ENCODE results near the gene LLGL1. TPM values are rescaled to one million over a fixed set of nuclear protein-coding genes. Genes with fewer than 3 reads are reported as not detected.
A peak's percentile ranks its signal among the peaks of the same experiment; 100 is the strongest.

LLGL1 gene
- total RNA-seq, 1 donor from 2014 or later, result 84.6 TPM

DNA sequence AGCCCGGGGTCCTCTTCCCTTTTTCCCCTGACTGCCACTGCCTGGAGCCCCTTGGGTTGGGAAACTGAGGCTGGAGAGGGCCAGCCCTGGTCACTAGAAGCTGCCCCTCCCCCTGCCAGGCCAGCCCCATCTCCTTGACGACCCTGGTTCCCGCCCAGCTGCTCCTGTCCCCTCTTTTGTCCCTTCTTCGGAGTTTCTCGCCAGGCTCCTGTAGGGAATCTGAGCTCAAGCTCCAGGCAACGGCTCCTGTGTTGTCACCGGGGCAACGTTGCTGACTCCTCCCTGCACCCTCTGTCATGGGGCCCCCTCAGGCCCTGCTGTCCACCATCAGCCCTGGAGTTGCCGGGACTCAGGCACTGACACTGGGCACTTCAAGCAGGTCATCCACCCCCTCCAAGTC is 5.7 kb downstream of the LLGL1 start:
- peak; percentile 35 for DNase-seq
- H3K4me3 Mint-ChIP-seq (ENCODE audit: unreplicated experiment), result no peak overlapping the region
- peaks cover 6% of the 10 kb centered on the region for H3K9me3 Mint-ChIP-seq (ENCODE audit: unreplicated experiment)
- H3K36me3 Mint-ChIP-seq (ENCODE audit: unreplicated experiment), result no peaks in the 10 kb centered on the region
- TF ChIP-seq, protein P1, sequence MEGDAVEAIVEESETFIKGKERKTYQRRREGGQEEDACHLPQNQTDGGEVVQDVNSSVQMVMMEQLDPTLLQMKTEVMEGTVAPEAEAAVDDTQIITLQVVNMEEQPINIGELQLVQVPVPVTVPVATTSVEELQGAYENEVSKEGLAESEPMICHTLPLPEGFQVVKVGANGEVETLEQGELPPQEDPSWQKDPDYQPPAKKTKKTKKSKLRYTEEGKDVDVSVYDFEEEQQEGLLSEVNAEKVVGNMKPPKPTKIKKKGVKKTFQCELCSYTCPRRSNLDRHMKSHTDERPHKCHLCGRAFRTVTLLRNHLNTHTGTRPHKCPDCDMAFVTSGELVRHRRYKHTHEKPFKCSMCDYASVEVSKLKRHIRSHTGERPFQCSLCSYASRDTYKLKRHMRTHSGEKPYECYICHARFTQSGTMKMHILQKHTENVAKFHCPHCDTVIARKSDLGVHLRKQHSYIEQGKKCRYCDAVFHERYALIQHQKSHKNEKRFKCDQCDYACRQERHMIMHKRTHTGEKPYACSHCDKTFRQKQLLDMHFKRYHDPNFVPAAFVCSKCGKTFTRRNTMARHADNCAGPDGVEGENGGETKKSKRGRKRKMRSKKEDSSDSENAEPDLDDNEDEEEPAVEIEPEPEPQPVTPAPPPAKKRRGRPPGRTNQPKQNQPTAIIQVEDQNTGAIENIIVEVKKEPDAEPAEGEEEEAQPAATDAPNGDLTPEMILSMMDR (IDR thresholded peaks at IDR 0.05; ENCODE audit: partially characterized antibody, unreplicated experiment), result no peak
- H3K4me1 Mint-ChIP-seq (ENCODE audit: low read depth, unreplicated experiment), result peaks cover 29% of the 10 kb centered on the region
- H3K27me3 Mint-ChIP-seq (ENCODE audit: unreplicated experiment), result peaks cover 13% of the 10 kb centered on the region
- peak overlapping the region; percentile 66 for H3K27ac Mint-ChIP-seq (ENCODE audit: unreplicated experiment)

DNA sequence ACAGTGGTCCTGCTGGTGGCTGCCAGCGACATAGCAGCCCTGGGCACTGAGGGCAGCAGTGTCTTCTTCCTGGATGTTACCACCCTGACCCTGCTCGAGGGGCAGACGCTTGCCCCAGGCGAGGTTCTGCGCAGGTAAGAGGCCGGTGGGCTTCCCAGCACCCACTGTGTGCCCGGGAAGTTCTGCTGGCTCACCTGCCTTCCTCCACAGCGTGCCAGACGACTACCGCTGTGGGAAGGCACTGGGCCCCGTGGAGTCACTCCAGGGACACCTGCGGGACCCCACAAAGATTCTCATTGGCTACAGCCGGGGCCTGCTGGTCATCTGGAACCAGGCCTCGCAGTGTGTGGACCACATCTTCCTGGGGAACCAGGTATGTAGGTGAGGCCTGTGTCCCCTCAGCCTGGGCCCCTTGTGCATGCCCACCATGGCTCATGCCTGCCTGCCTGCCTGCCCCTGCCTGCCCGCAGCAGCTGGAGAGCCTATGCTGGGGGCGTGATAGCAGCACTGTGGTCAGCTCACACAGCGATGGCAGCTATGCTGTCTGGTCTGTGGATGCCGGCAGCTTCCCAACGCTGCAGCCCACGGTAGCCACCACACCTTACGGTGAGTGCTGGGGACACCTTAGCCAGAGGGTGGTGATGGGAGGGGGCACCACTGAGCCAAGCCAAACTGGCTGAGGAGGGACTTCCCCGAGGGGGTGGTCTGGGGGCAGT is 8.5 kb downstream of the LLGL1 start:
- Mint-ChIP-seq H3K27ac (ENCODE audit: unreplicated experiment) (no peak overlapping the region), H3K4me1 (ENCODE audit: low read depth, unreplicated experiment) (peaks cover 15% of the 10 kb centered on the region), H3K4me3 (ENCODE audit: unreplicated experiment) (no peak overlapping the region), H3K27me3 (ENCODE audit: unreplicated experiment) (peaks cover 11% of the 10 kb centered on the region), H3K36me3 (ENCODE audit: unreplicated experiment) (no peaks in the 10 kb centered on the region), H3K9me3 (ENCODE audit: unreplicated experiment) (peaks cover 1% of the 10 kb centered on the region)
- TF ChIP-seq, protein P1 (IDR thresholded peaks at IDR 0.05; ENCODE audit: partially characterized antibody, unreplicated experiment), result no peak
- no peak for DNase-seq

DNA sequence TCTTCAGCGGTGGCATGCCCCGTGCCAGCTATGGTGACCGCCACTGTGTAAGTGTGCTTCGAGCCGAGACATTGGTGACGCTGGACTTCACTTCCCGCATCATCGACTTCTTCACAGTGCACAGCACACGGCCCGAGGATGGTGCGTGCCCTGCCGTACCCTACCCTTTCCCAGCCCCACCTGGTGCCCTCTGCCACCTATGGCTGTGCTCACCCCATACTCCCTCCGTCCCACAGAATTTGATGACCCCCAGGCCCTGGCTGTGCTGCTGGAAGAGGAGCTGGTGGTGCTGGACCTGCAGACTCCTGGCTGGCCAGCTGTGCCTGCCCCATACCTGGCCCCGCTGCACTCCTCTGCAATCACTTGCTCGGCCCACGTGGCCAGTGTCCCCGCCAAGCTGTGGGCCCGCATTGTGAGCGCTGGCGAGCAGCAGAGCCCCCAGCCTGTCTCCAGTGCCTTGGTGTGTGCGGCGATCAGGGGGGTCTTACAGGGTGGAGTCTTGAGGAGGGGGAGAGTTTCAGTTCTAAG is 9.5 kb downstream of the LLGL1 start:
- DNase-seq, result no peak
- H3K27ac Mint-ChIP-seq (ENCODE audit: unreplicated experiment), result no peak overlapping the region
- peaks cover 10% of the 10 kb centered on the region for H3K4me1 Mint-ChIP-seq (ENCODE audit: low read depth, unreplicated experiment)
- no peaks in the 10 kb centered on the region for H3K36me3 Mint-ChIP-seq (ENCODE audit: unreplicated experiment)
- TF ChIP-seq, protein P1 (IDR thresholded peaks at IDR 0.05; ENCODE audit: partially characterized antibody, unreplicated experiment), result no peak
- H3K27me3 Mint-ChIP-seq (ENCODE audit: unreplicated experiment), result peaks cover 14% of the 10 kb centered on the region
- no peak overlapping the region for H3K4me3 Mint-ChIP-seq (ENCODE audit: unreplicated experiment)
- H3K9me3 Mint-ChIP-seq (ENCODE audit: unreplicated experiment), result peaks cover 1% of the 10 kb centered on the region

DNA sequence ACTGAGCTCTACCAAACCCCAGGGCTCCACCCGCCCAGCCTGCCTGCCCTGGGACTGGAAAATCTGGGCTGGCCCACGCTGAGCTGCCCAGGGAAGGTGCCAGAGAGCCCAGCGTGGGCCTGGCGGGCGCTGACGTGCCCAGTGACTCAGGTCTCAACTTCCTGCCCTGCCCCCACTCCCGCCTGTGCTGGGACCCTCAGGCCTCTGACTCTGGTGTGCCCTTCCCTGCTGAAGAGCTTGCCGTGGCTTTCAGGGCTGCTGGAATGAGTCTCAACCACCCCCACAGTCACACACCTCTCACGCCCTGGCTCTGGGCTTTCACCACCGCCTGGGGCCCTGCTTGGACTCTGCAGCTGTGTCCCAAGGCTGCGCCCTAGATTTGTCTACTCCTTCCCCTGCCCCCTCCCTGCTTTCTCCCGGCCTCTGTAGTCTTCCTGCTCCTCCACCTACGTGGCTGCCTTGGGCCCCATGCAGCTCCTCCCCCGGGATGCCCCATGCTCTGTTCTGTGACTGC is 10.4 kb downstream of the LLGL1 start:
- Mint-ChIP-seq H3K4me1 (ENCODE audit: low read depth, unreplicated experiment) (peaks cover 7% of the 10 kb centered on the region), H3K4me3 (ENCODE audit: unreplicated experiment) (peak overlapping the region; percentile 11), H3K36me3 (ENCODE audit: unreplicated experiment) (no peaks in the 10 kb centered on the region), H3K27me3 (ENCODE audit: unreplicated experiment) (peaks cover 14% of the 10 kb centered on the region), H3K9me3 (ENCODE audit: unreplicated experiment) (peaks cover 1% of the 10 kb centered on the region), H3K27ac (ENCODE audit: unreplicated experiment) (peak overlapping the region; percentile 29)
- DNase-seq, result no peak
- TF ChIP-seq, protein P1 (IDR thresholded peaks at IDR 0.05; ENCODE audit: partially characterized antibody, unreplicated experiment), result no peak

DNA sequence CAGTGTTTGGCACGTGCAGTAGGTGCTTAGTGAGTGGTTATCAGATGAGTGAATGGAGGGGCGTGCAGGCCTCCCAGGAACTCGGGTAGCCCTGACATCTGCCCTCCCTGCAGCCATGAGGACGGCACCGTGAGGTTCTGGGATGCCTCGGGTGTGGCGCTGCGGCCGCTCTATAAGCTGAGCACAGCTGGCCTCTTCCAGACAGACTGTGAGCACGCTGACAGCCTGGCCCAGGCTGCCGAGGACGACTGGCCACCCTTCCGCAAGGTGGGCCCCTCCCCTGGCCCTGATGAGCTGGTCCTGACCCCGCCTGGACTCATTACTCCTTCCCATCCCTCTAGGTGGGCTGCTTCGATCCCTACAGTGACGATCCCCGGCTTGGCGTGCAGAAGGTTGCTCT is 11.1 kb downstream of the LLGL1 start:
- Mint-ChIP-seq H3K36me3 (ENCODE audit: unreplicated experiment) (no peaks in the 10 kb centered on the region), H3K27ac (ENCODE audit: unreplicated experiment) (peak overlapping the region; percentile 29), H3K4me1 (ENCODE audit: low read depth, unreplicated experiment) (peaks cover 5% of the 10 kb centered on the region), H3K4me3 (ENCODE audit: unreplicated experiment) (peak overlapping the region; percentile 11), H3K27me3 (ENCODE audit: unreplicated experiment) (peaks cover 14% of the 10 kb centered on the region), H3K9me3 (ENCODE audit: unreplicated experiment) (peaks cover 3% of the 10 kb centered on the region)
- no peak for DNase-seq
- TF ChIP-seq, protein P1 (IDR thresholded peaks at IDR 0.05; ENCODE audit: partially characterized antibody, unreplicated experiment), result no peak
